ENCODE results near the gene TINCR. TPM values are rescaled to one million over a fixed set of nuclear protein-coding genes. Genes with fewer than 3 reads are reported as not detected.

The TINCR gene
- total RNA-seq, 6 experiments from 2014 or later = 0.44 TPM; not detected in 5

GRCh38 chr19:5572556-5573286 lies 5.0 kb upstream of the TINCR start:
- ATAC-seq = peak in 2 of 4 donors; percentile 17 to 22

DNA sequence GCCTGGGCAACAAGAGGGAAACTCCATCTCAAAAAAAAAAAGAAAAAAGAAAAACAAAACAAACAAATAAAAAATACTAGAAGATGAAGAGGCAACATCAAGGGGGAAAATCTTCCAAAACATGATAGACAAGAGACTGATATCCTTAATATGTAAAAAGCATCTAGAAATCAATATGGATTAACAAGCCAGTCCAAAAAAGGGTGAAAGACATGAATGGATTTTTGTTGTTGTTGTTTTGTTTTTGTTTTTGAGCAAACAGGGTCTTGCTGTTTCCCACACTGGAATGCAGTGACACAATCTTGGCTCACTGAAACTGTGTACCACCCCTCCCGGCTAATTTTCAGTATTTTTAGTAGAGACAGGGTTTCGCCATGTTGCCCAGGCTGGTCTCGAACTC lies 4.0 kb upstream of the TINCR start:
- Histone ChIP-seq H3K4me1 (no peaks in the 10 kb centered on the region), H3K4me3 (no peak overlapping the region), H3K27ac (no peak overlapping the region), H3K27me3 (peaks cover 0 to 5% of the 10 kb centered on the region in 2 donors), H3K36me3 (no peaks in the 10 kb centered on the region), H3K9me3 (no peaks in the 10 kb centered on the region)
- DNase-seq (no peak), ATAC-seq (no peak)
- TF ChIP-seq, protein P1, sequence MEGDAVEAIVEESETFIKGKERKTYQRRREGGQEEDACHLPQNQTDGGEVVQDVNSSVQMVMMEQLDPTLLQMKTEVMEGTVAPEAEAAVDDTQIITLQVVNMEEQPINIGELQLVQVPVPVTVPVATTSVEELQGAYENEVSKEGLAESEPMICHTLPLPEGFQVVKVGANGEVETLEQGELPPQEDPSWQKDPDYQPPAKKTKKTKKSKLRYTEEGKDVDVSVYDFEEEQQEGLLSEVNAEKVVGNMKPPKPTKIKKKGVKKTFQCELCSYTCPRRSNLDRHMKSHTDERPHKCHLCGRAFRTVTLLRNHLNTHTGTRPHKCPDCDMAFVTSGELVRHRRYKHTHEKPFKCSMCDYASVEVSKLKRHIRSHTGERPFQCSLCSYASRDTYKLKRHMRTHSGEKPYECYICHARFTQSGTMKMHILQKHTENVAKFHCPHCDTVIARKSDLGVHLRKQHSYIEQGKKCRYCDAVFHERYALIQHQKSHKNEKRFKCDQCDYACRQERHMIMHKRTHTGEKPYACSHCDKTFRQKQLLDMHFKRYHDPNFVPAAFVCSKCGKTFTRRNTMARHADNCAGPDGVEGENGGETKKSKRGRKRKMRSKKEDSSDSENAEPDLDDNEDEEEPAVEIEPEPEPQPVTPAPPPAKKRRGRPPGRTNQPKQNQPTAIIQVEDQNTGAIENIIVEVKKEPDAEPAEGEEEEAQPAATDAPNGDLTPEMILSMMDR (IDR thresholded peaks at IDR 0.05) = no peak
- no peak for TF ChIP-seq POLR2A (IDR thresholded peaks at IDR 0.05)
- intact Hi-C loops (cut with DNase I) = no loop called here
- 82% methylated on average over 3 of the region's 3 CpGs for WGBS (ENCODE audit: insufficient coverage, low coverage, low lambda C conversion rate, missing lambda C conversion rate)

More at GRCh38 chr19:5572556-5573286, 5.0 kb upstream of the TINCR start:
- no peak for DNase-seq
- no peaks in the 10 kb centered on the region for H3K9me3 ChIP-seq
- H3K36me3 ChIP-seq = no peaks in the 10 kb centered on the region
- TF ChIP-seq POLR2A (IDR thresholded peaks at IDR 0.05) = no peak
- TF ChIP-seq, protein P1 (IDR thresholded peaks at IDR 0.05) = no peak
- intact Hi-C loops (cut with DNase I) = no loop called here
- H3K4me3 ChIP-seq = no peak overlapping the region
- H3K4me1 ChIP-seq = no peaks in the 10 kb centered on the region
- no peak overlapping the region for H3K27ac ChIP-seq
- 57% methylated on average over 7 of the region's 14 CpGs for WGBS (ENCODE audit: insufficient coverage, low coverage, low lambda C conversion rate, missing lambda C conversion rate)
- H3K27me3 ChIP-seq = no peaks in the 10 kb centered on the region

DNA sequence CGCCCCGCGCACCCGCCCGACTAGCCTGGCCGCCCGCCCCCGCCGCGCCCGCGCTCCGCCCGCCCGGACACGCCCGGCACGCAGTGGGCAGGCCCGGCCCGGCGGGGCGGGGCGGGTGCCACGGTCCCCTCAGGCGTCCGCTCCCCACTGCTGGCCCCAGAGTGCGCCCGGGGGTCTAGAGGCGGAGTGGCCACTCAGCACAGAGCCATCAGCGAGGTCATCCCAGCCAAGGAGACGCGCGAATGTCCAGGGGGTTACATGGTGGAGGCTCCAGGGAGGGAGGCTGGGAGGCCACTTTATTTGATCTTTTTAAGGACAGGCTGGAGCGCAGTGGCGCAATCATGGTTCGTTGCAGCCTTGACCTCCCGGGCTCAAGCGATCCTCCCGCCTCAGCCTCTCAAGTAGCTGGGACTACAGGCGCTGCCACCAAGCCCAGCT lies 236 bp upstream of the TINCR start:
- ATAC-seq (no peak), DNase-seq (no peak)
- Histone ChIP-seq H3K27me3 (peaks cover 0 to 5% of the 10 kb centered on the region in 2 donors), H3K27ac (no peak overlapping the region), H3K9me3 (no peaks in the 10 kb centered on the region), H3K4me3 (no peak overlapping the region), H3K4me1 (no peaks in the 10 kb centered on the region), H3K36me3 (no peaks in the 10 kb centered on the region)
- TF ChIP-seq, protein P1 (IDR thresholded peaks at IDR 0.05) = no peak
- TF ChIP-seq POLR2A (IDR thresholded peaks at IDR 0.05) = no peak
- WGBS (ENCODE audit: insufficient coverage, low coverage, low lambda C conversion rate, missing lambda C conversion rate) = 58% methylated on average over 3 of the region's 40 CpGs
- intact Hi-C loops (cut with DNase I) = no loop called here

DNA sequence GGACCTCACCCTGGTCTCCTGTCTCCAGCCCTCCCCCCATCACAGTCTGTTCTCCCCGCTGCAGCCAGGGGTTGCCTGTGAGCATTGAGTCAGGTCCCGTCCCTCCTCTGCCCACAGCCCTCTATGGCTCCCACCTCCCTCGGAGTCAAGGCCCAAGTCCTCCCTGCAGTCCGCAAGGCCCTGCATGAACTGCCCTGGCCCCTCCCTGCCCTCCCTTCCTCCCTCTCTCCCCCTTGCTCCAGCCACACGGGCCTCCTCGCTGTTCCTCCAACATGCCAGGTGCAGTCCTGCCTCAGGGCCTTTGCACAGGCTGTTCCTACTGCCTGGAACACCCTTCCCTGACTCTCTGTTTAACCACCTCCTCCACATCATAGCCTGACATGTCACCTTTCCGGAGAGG lies 2.8 kb downstream of the TINCR start:
- TF ChIP-seq, protein P1 (IDR thresholded peaks at IDR 0.05) = no peak
- TF ChIP-seq POLR2A (IDR thresholded peaks at IDR 0.05) = no peak
- Histone ChIP-seq H3K9me3 (no peaks in the 10 kb centered on the region), H3K27me3 (peaks cover 0 to 5% of the 10 kb centered on the region in 2 donors), H3K36me3 (no peaks in the 10 kb centered on the region), H3K27ac (no peak overlapping the region), H3K4me3 (no peak overlapping the region), H3K4me1 (no peaks in the 10 kb centered on the region)
- DNase-seq = no peak
- no peak for ATAC-seq
- 61% methylated on average over 4 of the region's 7 CpGs for WGBS (ENCODE audit: insufficient coverage, low coverage, low lambda C conversion rate, missing lambda C conversion rate)
- intact Hi-C loops (cut with DNase I) = no loop called here

Measured in right lobe of liver (tissue), 6 donors.